HG02943 (cell line): ENCODE measurements around the gene TRABD2B.

Source experiments
- ATAC-seq: cut with Tn5 transposase; IDR thresholded peaks from one replicate; pipeline ENCODE4 v1.9.1; 2021; ENCODE audit warnings: mild to moderate bottlenecking, low read depth, moderate library complexity; ENCODE audit not compliant: unreplicated experiment

TRABD2B gene

GRCh38 chr1:47940779-47941178 is 56.4 kb downstream of the TRABD2B start:
- no peak for ATAC-seq

DNA sequence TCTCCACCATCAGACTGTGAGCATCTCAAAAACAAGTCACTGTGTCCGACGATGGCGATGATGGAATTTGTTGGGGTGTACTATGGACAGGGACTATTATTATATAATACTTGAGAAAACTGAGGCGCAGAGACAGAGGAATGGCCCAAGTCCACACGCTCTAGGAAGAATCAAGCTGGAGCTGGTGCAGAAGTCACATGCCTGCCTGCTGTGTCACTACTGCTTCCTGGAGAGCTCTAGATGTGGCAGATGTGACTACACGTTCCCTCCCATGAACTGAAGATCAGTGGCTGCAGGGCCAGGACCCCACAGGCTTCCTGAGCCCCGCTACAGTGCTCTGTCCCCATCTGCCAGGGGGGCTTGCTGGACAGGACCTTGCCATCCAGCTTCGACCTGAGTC is 56.9 kb downstream of the TRABD2B start:
- no peak for ATAC-seq

- no peak for ATAC-seq
Observed at GRCh38 chr1:47938520-47938919, 58.7 kb downstream of the TRABD2B start.

DNA sequence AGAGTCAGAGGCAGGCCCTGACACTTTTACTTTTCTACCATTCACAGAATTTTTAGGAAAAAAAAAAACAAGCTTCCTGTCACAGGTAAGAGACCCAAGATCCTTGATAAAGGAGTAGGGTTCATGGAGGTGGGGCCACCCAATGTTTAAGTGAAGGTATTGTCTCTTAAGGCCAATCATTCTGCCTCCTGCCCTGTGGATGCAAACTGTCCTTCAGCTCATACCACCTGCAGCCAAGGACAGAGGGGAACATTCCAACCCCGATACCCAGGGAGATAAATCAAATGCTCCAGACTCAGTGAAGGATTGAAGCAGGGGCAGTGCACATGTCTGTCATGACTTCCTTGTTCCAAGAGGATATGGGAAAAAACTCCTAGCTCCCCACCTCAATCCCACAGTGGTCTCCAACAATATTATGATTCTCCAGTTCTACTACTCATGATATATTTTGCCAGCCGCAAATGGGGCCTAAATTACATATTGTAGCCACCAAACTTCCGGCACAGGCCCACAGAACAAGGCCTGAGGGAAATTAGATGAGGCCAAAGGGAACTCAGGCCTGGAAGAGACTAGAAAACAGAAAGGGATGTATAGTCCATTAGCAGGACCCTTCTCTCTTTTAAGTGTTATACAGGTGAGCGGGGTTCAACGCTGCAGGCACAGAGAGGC is 59.5 kb downstream of the TRABD2B start:
- ATAC-seq: no peak

- ATAC-seq: no peak
Observed at GRCh38 chr1:47936916-47937551, 60.2 kb downstream of the TRABD2B start.

- ATAC-seq: no peak
Observed at GRCh38 chr1:47935856-47936255, 61.3 kb downstream of the TRABD2B start.

DNA sequence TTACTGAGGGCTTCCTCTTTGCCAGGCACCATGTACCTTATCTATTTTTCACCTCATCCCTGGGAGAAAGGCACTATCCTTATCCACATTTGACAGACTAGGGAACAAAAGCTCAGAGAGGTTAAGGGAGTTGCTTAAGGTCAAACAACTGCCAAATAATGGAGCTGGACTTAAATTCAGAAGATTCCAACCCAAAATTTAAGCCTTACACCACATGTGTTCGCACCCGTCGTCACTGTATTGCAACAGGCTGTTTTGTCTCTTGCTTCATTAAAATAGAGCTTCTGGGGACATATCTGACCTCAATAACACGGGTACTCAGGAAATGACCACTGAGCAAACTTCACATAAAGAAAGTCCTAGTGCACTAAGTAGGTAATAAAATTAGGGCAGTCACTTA is 62.0 kb downstream of the TRABD2B start:
- no peak for ATAC-seq

- ATAC-seq: no peak
Observed at GRCh38 chr1:47934243-47934805, 62.9 kb downstream of the TRABD2B start.

DNA sequence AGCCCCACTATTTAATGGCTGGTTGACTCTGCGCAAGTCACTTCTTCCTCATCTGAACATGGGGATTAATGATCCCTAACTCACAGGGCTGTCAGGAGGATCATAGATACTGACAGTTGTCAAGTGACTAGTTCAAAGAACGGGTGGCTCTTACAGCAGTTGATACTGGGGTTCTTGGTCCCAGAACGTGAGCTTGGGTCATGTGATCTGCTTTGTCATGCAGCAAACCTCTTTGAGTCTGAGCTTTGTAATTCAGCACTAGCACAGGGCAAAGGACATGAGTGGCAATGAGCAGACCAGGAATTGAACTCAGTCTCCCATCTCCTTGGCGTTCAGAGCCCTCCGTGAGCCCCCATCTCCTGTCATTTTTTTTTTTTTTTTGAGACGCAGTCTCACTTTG is 64.4 kb downstream of the TRABD2B start:
- ATAC-seq: no peak

DNA sequence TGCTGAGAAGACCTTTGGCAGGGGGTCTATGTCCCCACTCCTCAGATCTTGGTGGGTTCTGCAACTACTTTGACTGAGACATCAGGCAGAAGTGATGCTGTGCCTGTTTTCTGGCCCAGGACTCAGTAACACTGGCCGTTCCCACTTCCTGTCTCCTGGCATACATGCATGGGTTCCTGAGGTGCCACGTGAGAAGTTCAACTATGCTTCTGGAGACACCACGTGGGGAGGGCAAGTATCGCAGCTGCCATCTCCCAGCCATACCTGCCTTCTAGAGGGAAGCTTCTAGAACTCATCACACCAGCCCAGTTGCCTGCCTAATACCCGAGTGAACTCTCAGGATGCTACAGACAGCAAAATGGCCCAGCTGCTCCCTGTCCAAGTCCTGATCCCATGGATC is 65.8 kb downstream of the TRABD2B start:
- no peak for ATAC-seq

DNA sequence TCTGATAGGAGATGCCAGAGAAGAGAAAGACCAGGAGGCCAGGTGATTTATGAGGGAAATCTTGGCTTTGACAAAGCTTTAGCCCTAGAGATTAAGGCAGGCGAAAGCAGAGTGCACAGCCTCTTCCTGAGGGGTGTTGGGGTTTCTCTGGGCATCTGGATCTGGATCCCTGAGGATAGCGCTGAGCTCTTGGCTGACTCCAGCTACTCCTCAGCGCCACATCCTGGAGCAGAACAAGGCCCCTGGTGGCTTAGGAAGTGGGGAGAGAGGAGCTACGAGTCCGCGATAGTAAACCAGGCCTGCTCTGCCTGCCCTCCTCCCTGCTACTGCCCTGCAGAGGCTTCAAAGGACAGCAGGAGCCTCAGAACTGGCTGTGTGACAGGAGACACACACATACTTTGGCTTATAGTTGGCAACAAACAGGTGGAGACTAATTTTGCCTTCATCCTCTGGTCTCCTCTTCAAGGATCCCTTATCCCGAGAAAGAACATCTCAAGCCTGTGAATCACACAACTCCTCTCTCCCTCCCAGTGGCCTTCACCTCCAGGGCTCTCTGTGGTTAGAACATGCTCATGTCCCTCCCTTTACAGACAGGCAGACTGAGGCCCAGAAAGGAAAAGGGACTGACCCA is 66.9 kb downstream of the TRABD2B start:
- ATAC-seq: no peak

- ATAC-seq: no peak
Observed at GRCh38 chr1:47927165-47927564, 70.0 kb downstream of the TRABD2B start.

- ATAC-seq: no peak
Observed at GRCh38 chr1:47926461-47926999, 70.7 kb downstream of the TRABD2B start.

DNA sequence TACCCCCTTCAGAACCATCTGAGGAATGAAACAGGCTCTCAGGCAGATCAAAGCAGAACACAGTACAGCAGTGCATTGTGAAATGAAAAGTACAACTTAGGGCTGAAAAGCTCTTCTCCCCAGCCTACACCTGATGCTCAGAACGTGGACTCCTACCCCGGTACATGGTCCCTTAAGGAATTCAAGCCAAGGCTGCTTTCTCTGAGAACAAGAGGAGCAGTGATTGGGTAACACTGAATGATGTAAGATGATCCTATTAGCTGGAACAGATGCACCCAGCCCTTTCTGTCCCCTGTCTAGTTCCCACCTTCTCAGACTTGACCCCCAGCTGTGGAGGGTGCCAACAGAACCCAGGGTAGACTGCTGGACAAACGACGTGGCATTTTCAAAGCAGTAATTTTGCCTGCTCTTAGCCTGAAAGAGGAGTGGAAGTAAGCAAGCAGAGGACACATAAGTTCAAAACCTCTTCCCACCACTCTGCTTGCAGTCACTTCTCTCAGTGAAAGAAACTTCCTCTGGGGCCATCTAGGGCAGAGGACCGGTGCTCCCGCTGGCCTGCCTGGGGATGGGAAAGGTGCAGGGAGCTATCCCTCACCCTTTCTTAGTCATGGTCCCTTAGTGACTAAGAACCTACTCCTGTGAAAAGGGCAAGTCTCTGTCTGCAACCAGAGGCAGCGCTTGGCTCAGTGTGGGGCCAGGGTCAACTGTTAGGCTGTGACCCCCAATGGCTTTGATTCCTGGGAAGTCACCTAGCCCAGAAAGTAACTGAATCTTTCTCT is 72.7 kb downstream of the TRABD2B start:
- no peak for ATAC-seq

DNA sequence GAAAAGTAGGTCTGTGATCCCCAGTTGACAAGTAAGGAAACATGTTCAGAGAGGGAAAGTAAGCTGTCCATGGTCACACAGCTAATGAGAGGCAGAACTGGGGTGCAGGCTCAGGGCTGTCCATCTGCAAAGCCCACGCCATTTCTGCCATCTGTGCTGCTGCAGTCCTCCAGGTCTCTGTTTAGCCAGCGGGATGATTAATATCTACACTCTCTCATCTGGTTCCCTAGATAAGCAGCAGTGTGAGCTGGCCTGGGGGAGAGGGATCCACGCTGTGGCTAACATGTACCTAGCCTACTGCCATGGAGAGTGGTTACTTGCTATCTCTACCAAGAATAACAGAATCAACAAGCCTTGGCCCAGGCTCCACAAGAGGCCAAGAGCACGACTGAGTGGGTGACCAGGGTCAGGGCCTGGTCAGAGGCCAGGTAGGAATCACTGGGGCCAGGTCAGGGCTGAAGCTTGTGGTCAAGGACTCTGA is 75.2 kb downstream of the TRABD2B start:
- no peak for ATAC-seq

- no peak for ATAC-seq
Observed at GRCh38 chr1:47919113-47919833, 77.9 kb downstream of the TRABD2B start.

GRCh38 chr1:47918257-47918867 is 78.8 kb downstream of the TRABD2B start:
- ATAC-seq: no peak

DNA sequence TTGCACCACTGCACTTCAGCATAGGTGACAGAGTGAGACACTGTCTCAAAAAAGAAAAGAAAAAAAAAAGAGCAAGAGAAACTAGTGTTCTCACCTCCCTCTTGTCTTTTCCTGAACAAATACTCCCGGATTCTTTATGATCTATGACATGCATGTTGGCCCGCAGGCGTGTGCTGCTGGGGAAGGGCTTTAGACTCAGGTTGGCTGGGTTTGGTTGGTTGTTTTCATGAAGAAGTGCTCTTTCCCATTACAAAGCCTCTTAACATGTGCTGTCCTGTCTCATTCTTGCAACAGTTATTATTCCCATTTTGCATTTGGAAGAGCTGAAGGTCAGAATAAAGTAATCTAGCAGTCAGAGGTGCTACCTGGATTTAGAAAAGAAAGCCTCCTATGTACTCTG is 79.5 kb downstream of the TRABD2B start:
- ATAC-seq: no peak

DNA sequence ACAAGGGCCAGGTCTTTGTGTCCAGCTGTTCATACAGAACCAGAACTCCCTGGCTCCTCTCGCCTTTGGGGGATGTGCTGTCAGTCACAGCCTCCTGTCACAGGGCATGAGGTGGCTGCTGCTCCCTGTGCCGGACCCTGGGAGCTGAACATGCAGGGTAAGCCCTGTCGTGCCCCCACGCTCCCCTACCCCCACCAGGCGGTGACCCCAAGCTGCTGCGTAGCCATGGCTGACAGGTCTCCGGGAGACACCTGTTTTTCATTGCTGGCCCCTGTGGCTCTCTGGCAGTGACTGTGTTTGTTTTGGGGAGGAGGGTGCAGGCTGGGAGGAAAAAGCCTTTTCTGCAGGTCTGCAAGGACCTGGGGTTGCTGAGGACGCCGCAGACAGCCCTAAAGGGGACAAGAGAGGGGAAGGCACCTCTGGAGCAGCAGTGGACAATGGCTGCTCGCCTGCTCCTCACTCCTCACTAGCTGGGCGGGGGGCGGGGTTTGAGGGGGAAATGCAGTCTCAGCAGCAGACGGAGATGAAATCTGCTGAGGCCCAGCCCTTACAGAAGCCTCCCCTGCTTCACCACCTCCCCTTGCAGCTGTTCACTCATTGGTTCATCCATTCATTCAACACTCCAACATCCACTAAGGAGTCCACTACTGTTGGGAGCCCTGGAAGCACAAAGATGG is 81.4 kb downstream of the TRABD2B start:
- no peak for ATAC-seq
